GM19328 (cell line): Measurements from ENCODE around the gene HLA-E.

Experiments
- ATAC-seq: cut with Tn5 transposase; IDR thresholded peaks from one replicate; pipeline ENCODE4 v1.9.1; 2021; ENCODE audit warnings: mild to moderate bottlenecking, moderate library complexity; ENCODE audit not compliant: unreplicated experiment

Gene HLA-E

DNA sequence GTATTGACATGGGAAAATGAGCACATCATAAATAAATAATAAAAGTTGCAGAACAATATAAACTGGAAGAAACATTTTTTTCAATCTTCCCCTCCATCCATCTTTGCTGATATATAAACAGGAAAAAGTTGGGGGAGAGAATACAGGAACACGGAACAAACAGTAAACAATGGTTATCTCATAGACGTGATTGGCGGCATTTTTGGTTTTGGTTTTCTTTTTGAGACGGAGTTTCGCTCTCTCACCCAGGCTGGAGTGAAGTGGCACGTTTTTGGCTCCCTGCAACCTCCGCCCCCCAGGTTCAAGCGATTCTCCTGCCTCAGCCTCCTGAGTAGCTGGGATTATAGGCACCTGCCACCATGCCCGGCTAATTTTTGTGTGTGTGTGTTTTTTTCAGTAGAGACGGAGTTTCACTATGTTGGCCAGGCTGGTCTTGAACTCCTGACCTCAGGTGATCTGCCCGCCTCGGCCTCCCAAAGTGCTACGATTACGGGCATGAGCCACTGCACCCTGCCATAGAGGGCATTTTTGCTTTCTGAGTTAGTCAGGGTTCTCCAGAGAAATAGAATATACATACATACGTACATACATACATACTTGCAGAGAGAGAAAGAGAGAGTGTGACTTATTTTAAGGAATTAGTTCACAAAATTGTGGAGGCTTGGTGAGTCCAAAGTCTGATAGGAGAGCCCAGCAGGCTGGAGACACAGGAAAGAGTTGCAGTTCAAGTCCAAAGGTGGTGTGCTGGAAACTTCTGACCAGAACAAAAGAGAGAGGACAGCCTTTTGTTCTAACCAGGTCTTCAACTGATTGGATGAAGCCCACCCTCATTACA, 44.4 kb downstream of the HLA-E start:
- ATAC-seq: no peak

DNA sequence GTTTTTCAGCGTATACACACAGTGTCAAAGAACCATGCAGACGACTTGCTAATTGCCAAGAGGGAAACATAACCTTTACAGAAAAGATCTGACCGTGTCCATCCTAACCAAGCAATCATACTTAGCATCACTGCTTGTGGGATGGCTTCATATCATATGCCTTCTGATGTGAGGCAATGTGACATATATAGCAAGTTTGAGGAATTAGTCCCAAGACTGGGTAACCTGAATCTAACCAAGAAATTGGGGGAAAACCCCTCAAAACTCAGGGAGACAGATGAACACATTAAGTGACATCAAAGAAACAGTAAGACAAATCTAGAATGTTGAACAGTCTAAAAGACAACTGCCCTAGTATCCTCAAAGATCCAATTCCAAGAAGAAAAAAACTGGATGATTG, 48.6 kb downstream of the HLA-E start:
- no peak for ATAC-seq

GRCh38 chr6:30541515-30542403, 52.5 kb downstream of the HLA-E start:
- no peak for ATAC-seq

- no peak for ATAC-seq
Observed at GRCh38 chr6:30542404-30542725, 53.1 kb downstream of the HLA-E start.

DNA sequence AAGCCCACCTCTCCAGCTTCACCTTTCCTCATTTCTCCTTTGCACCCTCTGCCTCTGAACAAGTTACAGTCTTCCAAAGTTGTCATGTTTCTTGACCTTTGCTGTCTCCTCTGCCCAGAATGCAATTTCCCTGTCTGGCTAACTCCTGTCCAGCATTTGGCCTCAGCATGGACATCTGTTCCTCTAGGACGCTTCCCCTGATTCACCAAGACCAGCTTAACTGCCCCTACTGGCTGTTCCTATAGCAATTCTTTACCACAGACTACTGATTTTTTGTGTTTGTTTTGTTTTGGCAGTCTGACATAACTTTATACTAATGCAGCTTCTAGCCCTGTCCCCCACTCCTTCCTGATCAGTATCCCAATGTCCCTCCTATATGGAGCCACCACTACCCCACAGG, 53.6 kb downstream of the HLA-E start:
- no peak for ATAC-seq
